GM12878 (cell line): Measurements from ENCODE around the gene RCN2. TPM values are rescaled to one million over a fixed set of nuclear protein-coding genes. Genes with fewer than 3 reads are reported as not detected.

Experiments
- ATAC-seq: fragments of 200-7000 bp; cut with Tn5 transposase; 3 replicates; pipeline ENCODE4 v1.9.1; 2020; ENCODE audit warnings: mild to moderate bottlenecking, moderate library complexity
- BruUV-seq: library from RNA; stranded (reverse); fragments of 400-500 nt; replicated peaks from 2 replicates; lab custom pipeline; 2021; lab: Mats Ljungman, UMichigan
- CTCF ChIA-PET: fragments of 300-600 bp; sonication (Branson Sonifier 250); formaldehyde crosslinking; extraction: SDS; loops from one replicate; lab custom pipeline; 2021; ENCODE audit warnings: inconsistent platforms; lab: Yijun Ruan, JAX
- POLR2A ChIA-PET: fragments of 350-600 bp; formaldehyde crosslinking; extraction: SDS; loops from one replicate; lab custom pipeline; 2021; ENCODE audit warnings: inconsistent platforms; lab: Charles Lee
- RAD21 ChIA-PET: fragments of 300-600 bp; sonication (Branson Sonifier 250); formaldehyde crosslinking; loops from one replicate; lab custom pipeline; 2023; ENCODE audit warnings: antibody characterized with exemption; ENCODE audit not compliant: unreplicated experiment; lab: Charles Lee
- SMC1A ChIA-PET: fragments of 300-600 bp; sonication (Branson Sonifier 250); formaldehyde crosslinking; loops from one replicate; lab custom pipeline; 2023; ENCODE audit not compliant: unreplicated experiment, uncharacterized antibody; lab: Charles Lee
- DNase-seq: peaks from one replicate; pipeline ENCODE4 v3.0.0-alpha.2; 2011; ENCODE audit warnings: low read depth, low spot score
- FAIRE-seq: peaks from 3 replicates; lab custom pipeline; 2011; peaks lifted over from hg19 to GRCh38; lab: Jason Lieb, UNC
- H2AFZ ChIP-seq: 2 replicates; pipeline ENCODE4 v1.6.0; 2011; ENCODE audit warnings: low read depth, low read length, control low read depth; ENCODE audit not compliant: control insufficient read depth
- H3K27ac ChIP-seq: 2 replicates; pipeline ENCODE4 v1.5.1; 2011; ENCODE audit warnings: control low read depth; ENCODE audit not compliant: control insufficient read depth, insufficient read depth
- H3K27me3 ChIP-seq, 2 experiments: replicated peaks in 1 of 2; 2 replicates each; pipeline versions ENCODE4 v1.6.0 to v1.6.1; 2011; ENCODE audit warnings: low read length in 1 of 2; ENCODE audit not compliant: control insufficient read depth in 2 of 2, insufficient read depth in 2 of 2
- H3K36me3 ChIP-seq, 2 experiments: 2 replicates each; pipeline ENCODE4 v1.5.1; 2011; ENCODE audit warnings: low read length in 1 of 2; ENCODE audit not compliant: control insufficient read depth in 2 of 2, insufficient read depth in 2 of 2
- H3K4me1 ChIP-seq: 2 replicates; pipeline ENCODE4 v1.6.1; 2011; ENCODE audit warnings: mild to moderate bottlenecking, low read length, moderate library complexity, mixed read lengths; ENCODE audit not compliant: control insufficient read depth, insufficient read depth
- H3K4me2 ChIP-seq: 2 replicates; pipeline ENCODE4 v1.6.0; 2011; ENCODE audit warnings: control low read depth; ENCODE audit not compliant: control insufficient read depth, insufficient read depth
- H3K4me3 ChIP-seq: fragments of 200-600 bp; sonication (generic); 2 replicates; pipeline ENCODE4 v1.5.1; 2016
- H3K79me2 ChIP-seq: 2 replicates; pipeline ENCODE4 v1.6.0; 2011; ENCODE audit warnings: low read length; ENCODE audit not compliant: control insufficient read depth, insufficient read depth
- H3K9ac ChIP-seq: 2 replicates; pipeline ENCODE4 v1.8.0; 2011; ENCODE audit warnings: low read length, control low read depth, mixed read lengths; ENCODE audit not compliant: control insufficient read depth, insufficient read depth
- H3K9me3 ChIP-seq: replicated peaks from 3 replicates; pipeline ENCODE4 v1.5.1; 2011; ENCODE audit warnings: mild to moderate bottlenecking, low read length; ENCODE audit not compliant: control insufficient read depth, insufficient read depth
- H4K20me1 ChIP-seq: 2 replicates; pipeline ENCODE4 v1.6.0; 2011; ENCODE audit not compliant: control insufficient read depth, insufficient read depth
- MXI1 ChIP-seq: fragments of 150-350 bp; IDR thresholded peaks from 2 replicates; pipeline ENCODE4 v1.6.1; 2011; ENCODE audit warnings: low read depth, mild to moderate bottlenecking, inconsistent platforms, low read length, improper control_type of control experiment
- MYB ChIP-seq: fragments of 150-350 bp; IDR thresholded peaks from 2 replicates; pipeline ENCODE4 v1.6.1; 2014; ENCODE audit warnings: mild to moderate bottlenecking, low read depth, low read length, borderline replicate concordance
- NR2C2 ChIP-seq: IDR thresholded peaks from 2 replicates; pipeline ENCODE4 v1.6.1; 2011; ENCODE audit warnings: borderline replicate concordance, low read depth; ENCODE audit not compliant: control insufficient read depth, insufficient read length
- POU2F2 ChIP-seq: IDR thresholded peaks from 3 replicates; pipeline ENCODE4 v1.6.1; 2011; ENCODE audit warnings: low read depth, mild to moderate bottlenecking, low read length, borderline replicate concordance
- WGBS: methylation state at CpG from one replicate; pipeline ENCODE4 v1.1.6; 2016; ENCODE audit warnings: low lambda C conversion rate; ENCODE audit not compliant: insufficient replicate concordance, insufficient coverage; ENCODE audit errors: missing lambda C conversion rate; 5-methylcytosine and 5-hydroxymethylcytosine counted together
- in situ Hi-C: fragments of 300-500 bp; cut with MboI; formaldehyde crosslinking; loops from 9 replicates; pipeline ENCODE4 v1.14.3; 2018; ENCODE audit warnings: mixed read lengths
- intact Hi-C: fragments of 100-400 bp; cut with micrococcal nuclease; formaldehyde crosslinking; loops from one replicate; pipeline ENCODE4 v1.14.2; 2022; ENCODE audit not compliant: unreplicated experiment
- polyA plus RNA-seq, 11 experiments: library from polyadenylated mRNA; depleted of rRNA in 4 of 11; unstranded in 6 of 11; stranded (reverse) in 5 of 11; fragments of >200 nt; fragmentation: Nextera tagmentation in 4 of 11; fragmentation: Illumina TruSeq in 1 of 11; extraction: Ambion mirVana in 4 of 11; extraction: Trizol in 1 of 11; gene quantifications; 1 replicate in 1 of 11; 2 replicates in 10 of 11; pipeline versions ENCODE4 v1.2.1 to v1.2.3, GENCODE V29; 2011 to 2016; ENCODE audit warnings: inconsistent platforms in 2 of 11, missing spikeins in 2 of 11, low read depth in 1 of 11
- total RNA-seq, 4 experiments: library from RNA; depleted of rRNA in 3 of 4; stranded (reverse); fragments of >200 nt in 3 of 4; fragmentation: Illumina TruSeq in 1 of 4; extraction: Trizol in 1 of 4; gene quantifications; 2 replicates each; pipeline versions ENCODE4 v1.2.1 to v1.2.3, GENCODE V29; 2013 to 2021
- TF ChIP-seq, protein P1 (sequence below): IDR thresholded peaks from 2 replicates; pipeline ENCODE4 v1.6.1; 2012; ENCODE audit warnings: low read depth, low read length, improper control_type of control experiment
- TF ChIP-seq, protein P2 (sequence below): fragments of 450-650 bp; IDR thresholded peaks from 2 replicates; pipeline ENCODE4 v1.6.1; 2017; ENCODE audit warnings: mild to moderate bottlenecking, low read depth, inconsistent platforms; ENCODE audit not compliant: poor library complexity, severe bottlenecking

RCN2 gene
- total and polyA plus RNA-seq, 10 of the 15 experiments (the other 5 are each of a cell fraction or from before 2014, with no cell fraction given): 4.9 to 41.0 (median 12.9) TPM

- 46% methylated on average over 6 of the region's 6 CpGs for WGBS
- SMC1A ChIA-PET: interaction anchor here (1.2 kb wide), 2 partner anchors 16 to 70 kb away, joined by 3 read pairs; no protein-coding TSS in a partner anchor
- FAIRE-seq: no peak
- no TSS peak for BruUV-seq
- intact Hi-C loops: no loop called here
- RAD21 ChIA-PET: interaction anchor here (2.1 kb wide), 1 partner anchor 12 kb away, joined by 4 read pairs; no protein-coding TSS in a partner anchor
- Histone ChIP-seq H3K4me1 (no peaks in the 10 kb centered on the region), H3K9ac (no peak overlapping the region), H3K9me3 (no peaks in the 10 kb centered on the region), H3K4me2 (no peak overlapping the region), H3K27ac (no peak overlapping the region), H2AFZ (no peak overlapping the region), H3K79me2 (no peaks in the 10 kb centered on the region), H3K27me3 (peaks cover 0 to 1% of the 10 kb centered on the region in 2 experiments; a peak in 1 of 4 replicates), H3K4me3 (no peak overlapping the region), H3K36me3 (no peaks in the 10 kb centered on the region), H4K20me1 (no peaks in the 10 kb centered on the region)
- no peak for DNase-seq
- CTCF ChIA-PET: interaction anchor here (0.7 to 3.1 kb wide), 5 partner anchors 12 to 582 kb away, joined by 3 to 15 read pairs (median 6); no protein-coding TSS in a partner anchor
- POLR2A ChIA-PET: no interaction called here
- in situ Hi-C loops: no loop called here
- ATAC-seq: no peak
- TF ChIP-seq MYB (no peak), NR2C2 (no peak), MXI1 (no peak), POU2F2 (no peak)
- TF ChIP-seq, protein P1, sequence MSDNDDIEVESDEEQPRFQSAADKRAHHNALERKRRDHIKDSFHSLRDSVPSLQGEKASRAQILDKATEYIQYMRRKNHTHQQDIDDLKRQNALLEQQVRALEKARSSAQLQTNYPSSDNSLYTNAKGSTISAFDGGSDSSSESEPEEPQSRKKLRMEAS: no peak
- TF ChIP-seq, protein P2, sequence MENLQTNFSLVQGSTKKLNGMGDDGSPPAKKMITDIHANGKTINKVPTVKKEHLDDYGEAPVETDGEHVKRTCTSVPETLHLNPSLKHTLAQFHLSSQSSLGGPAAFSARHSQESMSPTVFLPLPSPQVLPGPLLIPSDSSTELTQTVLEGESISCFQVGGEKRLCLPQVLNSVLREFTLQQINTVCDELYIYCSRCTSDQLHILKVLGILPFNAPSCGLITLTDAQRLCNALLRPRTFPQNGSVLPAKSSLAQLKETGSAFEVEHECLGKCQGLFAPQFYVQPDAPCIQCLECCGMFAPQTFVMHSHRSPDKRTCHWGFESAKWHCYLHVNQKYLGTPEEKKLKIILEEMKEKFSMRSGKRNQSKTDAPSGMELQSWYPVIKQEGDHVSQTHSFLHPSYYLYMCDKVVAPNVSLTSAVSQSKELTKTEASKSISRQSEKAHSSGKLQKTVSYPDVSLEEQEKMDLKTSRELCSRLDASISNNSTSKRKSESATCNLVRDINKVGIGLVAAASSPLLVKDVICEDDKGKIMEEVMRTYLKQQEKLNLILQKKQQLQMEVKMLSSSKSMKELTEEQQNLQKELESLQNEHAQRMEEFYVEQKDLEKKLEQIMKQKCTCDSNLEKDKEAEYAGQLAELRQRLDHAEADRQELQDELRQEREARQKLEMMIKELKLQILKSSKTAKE: no peak
These were observed 29.9 kb downstream of the RCN2 start for GRCh38 chr15:76961268-76962011.
